Glomerular endothelial cell (primary cell): ENCODE results near the gene ZFYVE9. TPM values are rescaled to one million over a fixed set of nuclear protein-coding genes. Genes with fewer than 3 reads are reported as not detected.
"Not testable (repeated sequence)": the region's sequence is repeated elsewhere in the genome, so short reads cannot be mapped to it uniquely, and the experiment has no call there.

Experiments used
- DNase-seq: peaks from one replicate; pipeline ENCODE4 v3.0.0-alpha.2; 2011; ENCODE audit warnings: low read depth, low spot score; ENCODE audit errors: extremely low read depth
- total RNA-seq: library from RNA; depleted of rRNA; stranded (reverse); fragments of >200 nt; gene quantifications from 2 replicates; pipeline ENCODE4 v1.2.3, GENCODE V29; 2015

The ZFYVE9 gene
- total RNA-seq, 1 donor from 2014 or later = 17.5 TPM

DNA sequence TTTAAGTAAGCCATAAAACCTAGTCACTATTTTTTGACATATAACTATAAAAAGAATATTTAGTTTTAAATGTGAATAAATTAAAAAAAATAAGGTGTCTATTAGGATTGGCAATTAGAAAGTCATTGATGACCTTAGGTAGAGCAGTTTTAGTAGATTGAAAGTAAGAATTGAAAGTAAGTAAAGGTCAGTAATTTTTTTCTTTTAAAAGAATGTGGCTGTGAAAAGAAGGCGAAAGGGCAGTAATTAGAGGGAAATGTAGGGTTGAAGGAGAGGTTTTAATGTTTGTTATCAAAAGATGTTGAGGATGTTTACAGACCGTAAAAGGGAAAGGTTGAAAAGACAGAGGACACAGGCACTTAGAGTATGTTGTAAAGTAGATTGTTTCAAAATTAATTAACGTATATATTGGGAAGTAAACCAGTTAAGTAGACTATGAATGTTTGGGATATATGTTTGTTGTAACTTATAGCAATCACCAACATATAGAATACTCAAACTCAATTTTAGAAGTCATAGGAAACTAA lies 41.0 kb downstream of the ZFYVE9 start:
- no peak for DNase-seq

- DNase-seq = no peak
These were observed 44.6 kb downstream of the ZFYVE9 start for GRCh38 chr1:52186449-52186848.

GRCh38 chr1:52189898-52190480 lies 48.1 kb downstream of the ZFYVE9 start:
- DNase-seq = no peak

- no peak for DNase-seq
These were observed 48.8 kb downstream of the ZFYVE9 start for GRCh38 chr1:52190500-52191252.

DNA sequence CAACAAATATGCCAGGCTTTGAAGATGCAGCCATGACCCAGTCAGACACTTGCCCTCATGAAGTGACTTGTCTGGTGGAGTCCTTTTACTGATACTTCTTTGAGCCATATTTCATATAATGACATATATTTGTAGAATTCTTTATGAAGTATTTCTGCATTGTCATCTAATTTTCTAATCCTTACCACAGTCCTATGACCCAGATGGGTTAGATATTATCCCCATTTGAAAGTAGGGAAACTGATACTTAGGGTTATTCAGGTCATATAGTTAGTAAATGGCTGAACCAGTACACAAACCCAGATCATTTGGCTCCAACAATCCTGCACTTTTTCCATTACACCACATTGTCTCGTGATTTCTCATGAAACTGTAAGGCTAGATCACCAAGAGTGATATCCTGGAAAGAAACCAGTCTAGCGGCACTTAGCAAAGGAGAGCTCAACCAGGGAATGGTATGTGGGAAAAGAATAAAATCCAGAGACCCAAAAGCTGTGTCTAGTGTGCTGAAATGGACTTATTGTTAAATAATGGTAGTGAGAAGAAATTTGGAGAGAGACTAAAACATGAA lies 49.6 kb downstream of the ZFYVE9 start:
- DNase-seq = no peak

GRCh38 chr1:52192024-52192423 lies 50.1 kb downstream of the ZFYVE9 start:
- DNase-seq = no peak

- DNase-seq = no peak
These were observed 50.5 kb downstream of the ZFYVE9 start for GRCh38 chr1:52192436-52192835.

GRCh38 chr1:52193985-52194384 lies 52.1 kb downstream of the ZFYVE9 start:
- no peak for DNase-seq

DNA sequence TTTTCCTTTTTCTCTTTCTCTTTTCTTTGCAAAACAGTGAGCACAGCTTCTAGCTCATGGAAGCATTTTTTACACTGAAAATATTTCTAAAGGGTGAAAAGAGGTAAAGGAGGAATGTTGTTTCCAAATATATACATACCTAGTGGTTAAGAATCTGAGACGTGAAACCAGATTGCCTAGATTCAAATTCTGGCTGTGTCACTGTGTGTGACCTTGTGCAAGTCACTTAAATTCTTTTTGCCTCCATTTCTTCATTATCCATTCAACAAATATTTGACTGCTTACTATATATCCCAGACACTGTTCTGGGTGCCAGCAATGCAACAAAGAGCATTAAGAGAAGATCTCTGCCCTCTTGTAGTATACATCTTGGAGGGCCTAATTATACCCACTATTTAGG lies 53.3 kb downstream of the ZFYVE9 start:
- DNase-seq = no peak

DNA sequence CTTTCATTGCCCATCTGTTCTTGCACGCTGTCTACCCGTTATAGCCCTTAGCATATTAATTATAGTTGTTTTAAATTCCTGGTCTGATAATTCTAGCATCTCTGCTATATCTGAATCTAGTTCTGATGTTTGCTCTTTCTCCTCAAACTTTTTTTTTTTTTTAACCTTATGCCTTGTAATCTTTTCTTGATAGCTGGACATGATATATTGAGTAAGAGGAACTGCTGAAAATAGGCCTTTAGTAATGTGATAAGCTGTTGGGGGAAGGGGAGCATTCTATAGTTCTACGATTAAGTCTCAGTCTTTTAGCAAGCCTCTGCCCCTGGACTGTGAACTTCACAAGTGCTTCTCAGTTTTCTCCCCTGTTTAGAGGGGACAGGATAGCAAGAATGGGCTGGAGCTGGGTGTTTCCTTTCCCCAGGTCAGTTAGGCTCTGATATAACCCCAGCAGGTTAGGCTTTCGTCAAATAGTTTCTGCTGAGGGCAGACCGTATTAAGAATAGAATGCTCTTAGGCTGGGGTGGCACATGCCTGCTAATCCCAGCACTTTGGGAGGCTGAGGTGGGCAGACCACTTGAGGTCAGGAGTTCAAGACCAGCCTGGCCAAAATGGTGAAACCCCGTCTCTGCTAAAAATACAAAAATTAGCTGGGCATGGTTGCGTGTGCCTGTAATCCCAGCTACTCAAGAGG lies 62.2 kb downstream of the ZFYVE9 start:
- no peak for DNase-seq

DNA sequence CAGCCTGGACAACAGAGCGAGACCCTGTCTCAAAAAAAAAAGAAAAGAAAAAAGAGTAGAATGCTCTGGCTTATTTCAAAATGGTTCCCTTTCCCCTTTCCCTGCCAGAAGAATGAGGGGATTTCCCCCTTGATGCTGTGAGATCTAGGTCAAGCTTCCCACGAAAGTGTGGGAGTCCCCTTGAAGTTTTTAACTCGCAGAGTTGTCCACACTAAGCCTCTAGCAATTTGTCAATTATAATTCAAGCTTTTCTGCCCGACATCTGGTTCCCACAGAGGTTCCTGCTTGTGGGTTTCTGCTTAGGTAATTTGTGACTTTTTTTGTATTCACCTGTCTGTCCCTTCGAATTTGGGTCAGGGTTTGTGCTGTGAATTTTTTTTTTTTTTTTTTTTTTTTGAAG lies 62.8 kb downstream of the ZFYVE9 start:
- no peak for DNase-seq

DNA sequence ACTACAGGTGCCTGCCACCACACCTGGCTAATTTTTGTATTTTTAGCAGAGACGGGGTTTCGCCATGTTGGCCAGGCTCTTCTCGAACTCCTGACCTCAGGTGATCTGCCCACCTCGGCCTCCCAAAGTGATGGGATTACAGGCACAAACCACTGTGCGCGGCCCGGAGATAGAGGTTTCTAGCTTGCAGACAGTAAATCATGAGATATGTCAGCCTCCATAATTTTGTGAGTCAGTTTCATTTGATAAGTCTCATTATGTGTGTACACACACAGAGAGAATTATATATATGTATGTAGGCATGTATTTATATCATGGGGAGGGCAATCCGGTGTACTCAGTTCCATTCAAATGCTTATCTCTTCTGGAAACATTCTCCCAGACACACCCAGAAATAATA lies 64.8 kb downstream of the ZFYVE9 start:
- not testable (repeated sequence) for DNase-seq

GRCh38 chr1:52209429-52209828 lies 67.5 kb downstream of the ZFYVE9 start:
- DNase-seq = no peak

GRCh38 chr1:52210044-52210443 lies 68.2 kb downstream of the ZFYVE9 start:
- DNase-seq = no peak

- no peak for DNase-seq
These were observed 75.1 kb downstream of the ZFYVE9 start for GRCh38 chr1:52216907-52217458.

DNA sequence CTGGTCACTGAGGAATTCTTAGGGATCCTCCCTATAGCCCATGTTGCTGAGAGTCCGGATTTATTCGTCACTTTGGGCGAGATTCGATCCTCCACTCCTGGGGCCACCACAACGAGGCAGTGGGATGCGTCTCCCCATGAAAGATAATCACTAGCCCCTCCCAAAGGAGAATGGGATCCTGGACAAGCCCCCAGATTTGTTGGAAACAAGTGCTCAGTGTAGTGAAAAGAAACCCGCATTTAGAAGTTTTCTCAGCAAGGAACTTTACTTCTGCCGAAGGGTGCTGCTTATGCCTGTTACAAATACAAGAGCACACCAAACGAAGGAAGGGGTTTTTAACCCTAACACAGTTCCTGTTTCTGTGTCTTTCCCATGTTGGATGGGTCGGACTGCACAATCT lies 83.3 kb downstream of the ZFYVE9 start:
- DNase-seq = no peak

DNA sequence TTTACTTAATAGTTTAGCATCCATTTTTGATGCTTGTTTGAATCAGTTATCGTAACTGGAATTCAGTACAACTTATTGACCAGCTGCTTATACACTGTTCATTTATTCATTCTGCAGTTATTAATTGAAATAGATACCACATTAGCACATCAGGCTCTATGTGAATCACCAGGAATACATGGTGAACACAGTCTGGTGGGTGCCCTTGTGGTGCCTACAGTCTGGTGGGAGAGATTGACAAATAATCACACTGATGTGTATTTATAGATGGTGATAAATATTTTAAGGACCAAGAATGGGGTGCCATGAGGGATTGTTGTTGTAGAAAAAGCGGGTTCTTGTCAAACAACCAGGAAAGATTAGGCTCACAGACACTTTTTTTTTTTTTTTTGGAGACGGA lies 87.6 kb downstream of the ZFYVE9 start:
- no peak for DNase-seq

GRCh38 chr1:52233463-52233862 lies 91.6 kb downstream of the ZFYVE9 start:
- DNase-seq = no peak

DNA sequence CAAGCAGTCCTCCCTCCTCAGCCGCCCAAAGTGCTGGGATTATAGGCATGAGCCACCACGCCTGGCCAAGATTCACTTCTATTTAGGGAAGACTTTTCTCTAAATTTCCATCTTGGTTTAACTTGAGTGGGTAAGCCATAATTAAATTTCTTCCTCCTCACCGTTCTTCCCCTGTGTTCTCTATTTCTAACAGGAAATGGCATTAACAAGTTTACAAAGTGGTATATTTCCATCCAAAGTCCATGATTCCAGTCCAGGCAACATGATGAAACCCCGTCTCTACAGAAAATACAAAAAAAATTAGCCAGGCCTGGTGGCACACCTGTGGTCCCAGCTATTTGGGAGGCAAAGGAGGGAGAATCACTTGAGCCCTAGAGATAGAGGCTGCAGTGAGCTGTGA lies 92.1 kb downstream of the ZFYVE9 start:
- DNase-seq = no peak

DNA sequence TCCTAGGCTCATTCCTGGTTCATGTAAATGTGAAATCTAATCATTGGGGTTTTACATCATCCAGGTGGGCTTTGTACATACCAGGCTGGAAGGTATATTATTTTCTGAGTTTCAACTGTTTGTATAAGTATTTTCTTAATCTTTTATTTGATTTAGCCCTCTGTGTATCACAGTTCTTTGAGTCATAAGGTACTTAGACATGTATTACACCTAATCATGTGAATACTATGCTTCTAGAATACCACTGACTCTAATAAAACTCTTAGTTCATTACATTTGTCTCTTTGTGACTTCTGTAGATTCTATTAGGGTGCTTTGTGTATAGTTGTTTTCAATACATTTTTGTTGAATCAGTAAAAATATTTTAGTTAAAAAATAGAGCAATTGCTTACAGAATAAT lies 92.8 kb downstream of the ZFYVE9 start:
- no peak for DNase-seq

- no peak for DNase-seq
These were observed 93.8 kb downstream of the ZFYVE9 start for GRCh38 chr1:52235646-52236045.
